Right lobe of liver (tissue), 4 donors: ENCODE results near the gene IBA57.

Experiments
- POLR2A ChIP-seq: fragments of 450-650 bp; IDR thresholded peaks from one replicate; pipeline ENCODE4 v1.6.1; 2017; ENCODE audit warnings: antibody characterized with exemption, mild to moderate bottlenecking
- TF ChIP-seq, protein P1 (sequence below), 4 donors: fragments of 200-600 bp in 3 of 4; fragments of 450-650 bp in 1 of 4; IDR thresholded peaks; one replicate each; pipeline versions ENCODE4 v1.5.1 to v1.8.0; 2016 to 2022; ENCODE audit warnings: antibody characterized with exemption in 4 of 4, mild to moderate bottlenecking in 2 of 4
- donor health status: DM: no; HTN: no; CAD: no.
- donor health status: DM: no; HTN: no; CAD: no.
- donor health status: DM: no; HTN: yes; CAD: no.

DNA sequence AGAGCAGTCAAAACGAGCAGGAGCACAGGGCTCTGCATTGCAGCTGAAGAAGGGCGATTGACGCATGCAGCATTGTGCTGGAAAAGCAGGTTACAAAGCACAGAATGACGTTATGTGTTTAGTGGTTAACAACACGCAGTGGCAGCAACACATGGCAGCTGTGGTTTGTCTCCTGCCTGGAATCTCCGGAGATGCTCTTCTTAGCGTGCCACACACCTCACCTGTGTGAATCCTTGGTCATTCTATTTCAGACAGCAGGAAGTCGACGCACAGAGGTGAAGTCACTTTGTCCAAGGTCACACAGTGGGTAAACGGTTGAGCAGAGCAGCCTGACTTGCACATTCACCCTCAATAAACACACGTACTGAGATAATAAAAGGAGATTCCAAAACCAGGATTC is 56.9 kb downstream of the IBA57 start:
- TF ChIP-seq, protein P1, sequence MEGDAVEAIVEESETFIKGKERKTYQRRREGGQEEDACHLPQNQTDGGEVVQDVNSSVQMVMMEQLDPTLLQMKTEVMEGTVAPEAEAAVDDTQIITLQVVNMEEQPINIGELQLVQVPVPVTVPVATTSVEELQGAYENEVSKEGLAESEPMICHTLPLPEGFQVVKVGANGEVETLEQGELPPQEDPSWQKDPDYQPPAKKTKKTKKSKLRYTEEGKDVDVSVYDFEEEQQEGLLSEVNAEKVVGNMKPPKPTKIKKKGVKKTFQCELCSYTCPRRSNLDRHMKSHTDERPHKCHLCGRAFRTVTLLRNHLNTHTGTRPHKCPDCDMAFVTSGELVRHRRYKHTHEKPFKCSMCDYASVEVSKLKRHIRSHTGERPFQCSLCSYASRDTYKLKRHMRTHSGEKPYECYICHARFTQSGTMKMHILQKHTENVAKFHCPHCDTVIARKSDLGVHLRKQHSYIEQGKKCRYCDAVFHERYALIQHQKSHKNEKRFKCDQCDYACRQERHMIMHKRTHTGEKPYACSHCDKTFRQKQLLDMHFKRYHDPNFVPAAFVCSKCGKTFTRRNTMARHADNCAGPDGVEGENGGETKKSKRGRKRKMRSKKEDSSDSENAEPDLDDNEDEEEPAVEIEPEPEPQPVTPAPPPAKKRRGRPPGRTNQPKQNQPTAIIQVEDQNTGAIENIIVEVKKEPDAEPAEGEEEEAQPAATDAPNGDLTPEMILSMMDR (IDR thresholded peaks at IDR 0.05) = no peak
- TF ChIP-seq POLR2A = no peak
